Hepatocyte (in vitro differentiated cells): ENCODE measurements around the gene PCSK4. TPM values are rescaled to one million over a fixed set of nuclear protein-coding genes. Genes with fewer than 3 reads are reported as not detected.

Source experiments
- DNase-seq: peaks from one replicate; pipeline ENCODE4 v3.0.0-alpha.2; 2016; ENCODE audit warnings: low spot score
- H2AFZ ChIP-seq: fragments of 200-600 bp; sonication (generic); 2 replicates; pipeline ENCODE4 v1.6.0; 2016; ENCODE audit warnings: antibody characterized with exemption, mild to moderate bottlenecking
- H3K27ac ChIP-seq: fragments of 200-600 bp; sonication (generic); 2 replicates; pipeline ENCODE4 v1.5.1; 2016; ENCODE audit warnings: mild to moderate bottlenecking
- H3K27me3 ChIP-seq: fragments of 200-600 bp; sonication (generic); 2 replicates; pipeline ENCODE4 v1.6.1; 2016
- H3K36me3 ChIP-seq: fragments of 200-600 bp; sonication (generic); replicated peaks from 2 replicates; pipeline ENCODE4 v1.5.1; 2016; ENCODE audit warnings: low read depth; ENCODE audit not compliant: insufficient read depth
- H3K4me1 ChIP-seq: fragments of 200-600 bp; sonication (generic); 2 replicates; pipeline ENCODE4 v1.5.1; 2016; ENCODE audit warnings: mild to moderate bottlenecking, moderate library complexity; ENCODE audit not compliant: insufficient read depth
- H3K4me2 ChIP-seq: fragments of 200-600 bp; sonication (generic); 2 replicates; pipeline ENCODE4 v1.6.0; 2016
- H3K4me3 ChIP-seq: fragments of 200-600 bp; sonication (generic); 2 replicates; pipeline ENCODE4 v1.5.1; 2016; ENCODE audit warnings: mild to moderate bottlenecking
- H3K79me2 ChIP-seq: fragments of 200-600 bp; sonication (generic); 2 replicates; pipeline ENCODE4 v1.6.0; 2017; ENCODE audit warnings: mild to moderate bottlenecking
- H3K9me2 ChIP-seq: fragments of 200-600 bp; sonication (generic); replicated peaks from 2 replicates; pipeline ENCODE4 v1.6.0; 2017; ENCODE audit warnings: mild to moderate bottlenecking; ENCODE audit not compliant: insufficient read depth
- H3K9me3 ChIP-seq: fragments of 200-600 bp; sonication (generic); 2 replicates; pipeline ENCODE4 v1.5.1; 2016; ENCODE audit warnings: low read depth, mild to moderate bottlenecking
- H4K20me1 ChIP-seq: fragments of 200-600 bp; sonication (generic); 2 replicates; pipeline ENCODE4 v1.6.0; 2016; ENCODE audit warnings: mild to moderate bottlenecking; ENCODE audit not compliant: insufficient read depth, poor library complexity, severe bottlenecking
- EZH2 ChIP-seq: fragments of 200-600 bp; sonication (generic); IDR thresholded peaks from 2 replicates; pipeline ENCODE4 v1.6.1; 2016; ENCODE audit warnings: antibody characterized with exemption, mild to moderate bottlenecking, borderline replicate concordance
- EZH2phosphoT487 ChIP-seq: fragments of 200-600 bp; sonication (generic); IDR thresholded peaks from one replicate; pipeline ENCODE4 v1.6.1; 2018; ENCODE audit warnings: antibody characterized with exemption, mild to moderate bottlenecking, low read depth, moderate library complexity; ENCODE audit not compliant: unreplicated experiment, severe bottlenecking
- WGBS: methylation state at CpG from one replicate; pipeline ENCODE4 v1.1.6; 2016; ENCODE audit warnings: low lambda C conversion rate; ENCODE audit errors: missing lambda C conversion rate; 5-methylcytosine and 5-hydroxymethylcytosine counted together
- polyA plus RNA-seq: library from polyadenylated mRNA; unstranded; fragments of >200 nt; fragmentation: Nextera tagmentation; extraction: Ambion mirVana; gene quantifications from 2 replicates; pipeline ENCODE4 v1.2.1, GENCODE V29; 2016
- total RNA-seq: library from RNA; depleted of rRNA; stranded (reverse); fragments of >200 nt; gene quantifications from 2 replicates; pipeline ENCODE4 v1.2.3, GENCODE V29; 2014
- TF ChIP-seq, protein P1 (sequence below): fragments of 200-600 bp; sonication (generic); IDR thresholded peaks from 2 replicates; pipeline ENCODE4 v1.5.1; 2016; ENCODE audit warnings: antibody characterized with exemption, mild to moderate bottlenecking; ENCODE audit not compliant: poor library complexity

The PCSK4 gene
- total and polyA plus RNA-seq, 2 experiments from 2014 or later = 7.7 to 9.6 TPM

DNA sequence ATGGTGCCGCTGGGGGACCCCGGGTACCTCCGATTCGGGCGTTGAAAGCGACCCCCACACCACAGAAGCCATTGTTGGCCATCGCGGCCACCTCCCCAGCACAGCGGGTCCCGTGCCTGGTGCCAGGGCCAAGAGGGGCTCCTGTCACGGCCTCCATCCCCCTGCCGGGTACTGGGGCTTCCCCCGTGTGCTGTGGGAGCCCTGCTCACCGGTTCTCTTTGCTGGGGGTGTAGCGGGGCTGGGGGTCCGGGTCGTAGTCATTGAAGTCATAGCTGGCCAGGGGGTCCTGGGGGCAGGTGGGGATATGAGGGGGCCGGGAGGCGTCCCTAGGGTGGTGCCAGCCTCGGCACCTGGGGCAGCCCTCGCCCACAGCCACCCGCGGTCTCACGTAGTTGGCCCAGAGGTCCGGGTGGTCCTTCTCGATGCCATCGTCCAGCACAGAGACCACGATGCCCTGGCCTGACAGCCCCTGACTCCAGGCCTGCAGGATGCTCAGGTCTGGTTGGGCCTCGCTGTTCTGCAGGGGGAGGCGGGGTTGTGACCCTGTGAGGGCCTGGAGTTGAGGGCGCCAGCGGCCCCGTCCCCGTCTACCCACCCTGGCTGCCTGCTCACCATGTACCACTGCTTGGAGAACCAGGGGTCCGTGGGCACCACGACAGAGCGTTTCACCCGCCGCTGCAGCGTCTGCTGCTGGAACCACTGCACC is 2.4 kb downstream of the PCSK4 start:
- Histone ChIP-seq H4K20me1 (no peaks in the 10 kb centered on the region), H3K4me2 (no peak overlapping the region), H3K9me2 (no peaks in the 10 kb centered on the region), H3K79me2 (peaks cover 10% of the 10 kb centered on the region), H3K36me3 (no peaks in the 10 kb centered on the region), H2AFZ (no peak overlapping the region), H3K27me3 (no peaks in the 10 kb centered on the region), H3K9me3 (no peaks in the 10 kb centered on the region), H3K27ac (no peak overlapping the region), H3K4me1 (peaks cover 13% of the 10 kb centered on the region), H3K4me3 (no peak overlapping the region)
- WGBS = 96% methylated on average over 28 of the region's 40 CpGs
- no peak for DNase-seq
- no peak for TF ChIP-seq EZH2
- TF ChIP-seq, protein P1, sequence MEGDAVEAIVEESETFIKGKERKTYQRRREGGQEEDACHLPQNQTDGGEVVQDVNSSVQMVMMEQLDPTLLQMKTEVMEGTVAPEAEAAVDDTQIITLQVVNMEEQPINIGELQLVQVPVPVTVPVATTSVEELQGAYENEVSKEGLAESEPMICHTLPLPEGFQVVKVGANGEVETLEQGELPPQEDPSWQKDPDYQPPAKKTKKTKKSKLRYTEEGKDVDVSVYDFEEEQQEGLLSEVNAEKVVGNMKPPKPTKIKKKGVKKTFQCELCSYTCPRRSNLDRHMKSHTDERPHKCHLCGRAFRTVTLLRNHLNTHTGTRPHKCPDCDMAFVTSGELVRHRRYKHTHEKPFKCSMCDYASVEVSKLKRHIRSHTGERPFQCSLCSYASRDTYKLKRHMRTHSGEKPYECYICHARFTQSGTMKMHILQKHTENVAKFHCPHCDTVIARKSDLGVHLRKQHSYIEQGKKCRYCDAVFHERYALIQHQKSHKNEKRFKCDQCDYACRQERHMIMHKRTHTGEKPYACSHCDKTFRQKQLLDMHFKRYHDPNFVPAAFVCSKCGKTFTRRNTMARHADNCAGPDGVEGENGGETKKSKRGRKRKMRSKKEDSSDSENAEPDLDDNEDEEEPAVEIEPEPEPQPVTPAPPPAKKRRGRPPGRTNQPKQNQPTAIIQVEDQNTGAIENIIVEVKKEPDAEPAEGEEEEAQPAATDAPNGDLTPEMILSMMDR = no peak
- TF ChIP-seq EZH2phosphoT487 = no peak

DNA sequence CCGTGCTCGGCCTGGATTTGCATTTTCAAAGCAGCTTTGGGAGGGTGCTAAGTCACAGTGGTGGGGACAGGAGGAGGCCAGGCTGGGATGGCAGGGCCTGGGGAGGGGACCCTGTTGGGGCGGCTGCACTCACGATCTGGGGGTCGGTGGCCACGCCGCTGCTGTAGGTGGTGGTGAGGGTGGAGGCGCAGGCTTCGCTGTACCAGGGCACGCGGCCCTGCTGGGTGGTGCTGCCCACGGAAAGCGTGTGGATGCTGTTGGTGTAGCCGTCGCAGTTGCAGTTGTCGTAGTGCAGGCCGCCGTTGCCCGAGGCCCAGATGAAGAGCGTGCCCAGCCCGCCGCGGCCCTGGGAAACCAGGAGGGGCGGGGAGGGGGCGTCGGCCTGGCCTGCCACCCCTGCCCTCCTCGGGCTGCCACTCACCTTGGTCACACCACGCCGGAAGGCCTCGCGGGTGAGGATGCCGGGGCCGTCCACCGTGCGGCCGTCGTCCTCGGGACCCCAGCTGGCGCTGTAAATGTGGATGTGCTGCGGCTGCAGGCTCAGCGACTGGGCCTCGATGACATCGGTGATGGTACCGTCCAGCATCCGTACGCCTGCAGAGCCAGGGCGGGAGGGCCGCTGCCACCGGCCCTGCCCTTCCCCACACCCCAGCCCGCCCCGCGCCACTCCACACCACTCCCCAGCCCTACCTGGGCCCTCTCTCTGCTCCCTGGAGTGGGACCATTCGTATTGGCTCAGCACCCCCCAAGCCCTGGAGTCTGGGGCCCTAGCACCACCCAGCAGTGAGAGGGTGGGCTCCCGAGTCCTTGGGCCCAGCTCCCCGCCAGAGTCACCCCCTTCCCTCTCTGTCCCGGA is 3.2 kb downstream of the PCSK4 start:
- Histone ChIP-seq H2AFZ (no peak overlapping the region), H3K9me3 (no peaks in the 10 kb centered on the region), H3K36me3 (no peaks in the 10 kb centered on the region), H3K4me2 (no peak overlapping the region), H3K79me2 (peaks cover 8% of the 10 kb centered on the region), H3K4me1 (peaks cover 11% of the 10 kb centered on the region), H3K27me3 (no peaks in the 10 kb centered on the region), H4K20me1 (no peaks in the 10 kb centered on the region), H3K4me3 (no peak overlapping the region), H3K9me2 (no peaks in the 10 kb centered on the region), H3K27ac (no peak overlapping the region)
- WGBS = 94% methylated on average over 37 of the region's 56 CpGs
- TF ChIP-seq, protein P1 = no peak
- TF ChIP-seq EZH2phosphoT487 (no peak), EZH2 (no peak)
- no peak for DNase-seq

DNA sequence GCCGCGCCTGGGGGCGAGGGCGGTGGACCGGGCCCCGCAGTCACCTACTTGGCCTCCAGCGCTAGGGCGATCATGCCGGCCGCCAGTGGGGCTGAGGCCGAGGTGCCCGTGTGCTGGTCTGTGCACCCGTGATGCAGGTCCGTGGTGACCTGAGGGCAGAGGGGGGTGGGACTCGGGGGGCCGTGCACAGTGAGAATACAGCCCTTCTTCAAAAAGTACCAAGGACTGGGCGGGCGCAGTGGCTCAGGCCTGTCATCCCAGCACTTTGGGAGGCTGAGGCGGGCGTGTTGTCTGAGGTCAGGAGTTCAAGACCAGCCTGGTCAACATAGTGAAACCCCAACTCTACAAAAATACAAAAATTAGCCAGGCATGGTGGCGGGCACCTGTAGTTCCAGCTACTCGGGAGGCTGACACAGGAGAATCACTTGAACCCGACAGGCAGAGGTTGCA is 6.1 kb downstream of the PCSK4 start:
- no peaks in the 10 kb centered on the region for H3K27me3 ChIP-seq
- no peak for DNase-seq
- no peak overlapping the region for H3K27ac ChIP-seq
- 100% methylated on average over 8 of the region's 23 CpGs for WGBS
- H4K20me1 ChIP-seq = no peaks in the 10 kb centered on the region
- TF ChIP-seq, protein P1 = no peak
- TF ChIP-seq EZH2phosphoT487 = no peak
- TF ChIP-seq EZH2 = no peak
- no peaks in the 10 kb centered on the region for H3K9me2 ChIP-seq
- H3K4me3 ChIP-seq = no peak overlapping the region
- no peak overlapping the region for H3K4me2 ChIP-seq
- no peaks in the 10 kb centered on the region for H3K9me3 ChIP-seq
- no peaks in the 10 kb centered on the region for H3K36me3 ChIP-seq
- no peaks in the 10 kb centered on the region for H3K4me1 ChIP-seq
- no peak overlapping the region for H2AFZ ChIP-seq
- H3K79me2 ChIP-seq = no peaks in the 10 kb centered on the region
